ENCODE data around the gene PHF21B. TPM values are rescaled to one million over a fixed set of nuclear protein-coding genes. Genes with fewer than 3 reads are reported as not detected.

Gene PHF21B
- total RNA-seq, 1 donor from 2014 or later, result 4.6 TPM

DNA sequence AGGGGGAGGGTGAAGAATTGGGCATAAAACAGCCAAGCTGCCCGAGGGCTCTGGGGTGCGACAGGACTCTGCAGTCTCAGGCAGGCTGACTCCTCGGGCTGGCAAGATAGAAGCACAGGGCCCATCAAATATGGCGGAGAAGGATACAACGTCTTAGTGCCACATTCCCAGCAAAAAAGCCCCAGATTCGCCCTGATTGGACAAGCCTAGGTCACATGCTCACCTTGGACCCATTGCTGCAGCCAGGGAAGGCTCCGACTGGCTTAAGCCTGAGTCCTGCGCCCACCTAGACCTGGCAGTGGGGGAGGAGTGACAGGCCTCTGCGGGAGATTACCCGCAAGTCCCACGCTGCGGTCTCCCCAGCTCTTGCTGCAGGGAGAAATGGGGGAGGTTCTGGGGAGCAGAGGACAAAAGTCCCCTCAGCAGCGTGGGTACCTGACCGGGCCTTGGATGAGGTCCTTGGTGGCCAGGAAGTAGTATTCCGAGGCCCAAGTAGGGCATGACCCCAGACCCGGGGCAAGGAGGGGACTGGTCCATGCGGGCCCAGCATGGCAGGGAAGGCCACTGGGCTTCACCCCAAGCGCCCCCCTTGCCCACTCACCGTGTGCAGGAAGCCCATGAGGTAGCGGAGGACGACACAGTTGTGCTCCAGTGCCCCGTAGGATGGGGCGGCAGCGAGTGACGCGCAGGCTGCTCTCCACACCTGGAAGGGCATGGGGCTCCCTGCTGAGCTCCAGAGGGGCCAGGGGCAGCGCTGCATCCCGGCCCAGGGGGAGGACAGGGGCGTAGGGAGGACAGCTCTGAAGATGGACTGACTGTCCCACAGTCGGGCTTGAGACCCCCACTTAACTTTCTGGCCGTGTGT, 144.4 kb downstream of the PHF21B start:
- no peak for DNase-seq (ENCODE audit: low spot score)
- Mint-ChIP-seq H3K4me3 (ENCODE audit: unreplicated experiment) (no peak overlapping the region), H3K9me3 (ENCODE audit: unreplicated experiment) (no peaks in the 10 kb centered on the region), H3K27me3 (ENCODE audit: unreplicated experiment) (peaks cover 8% of the 10 kb centered on the region), H3K36me3 (ENCODE audit: low read depth, unreplicated experiment) (no peaks in the 10 kb centered on the region), H3K27ac (ENCODE audit: unreplicated experiment) (no peak overlapping the region), H3K4me1 (ENCODE audit: unreplicated experiment) (no peaks in the 10 kb centered on the region)
- no peak for TF ChIP-seq CTCF (IDR thresholded peaks at IDR 0.05; ENCODE audit: unreplicated experiment)

- no peak overlapping the region for H3K27ac Mint-ChIP-seq (ENCODE audit: unreplicated experiment)
- no peak for DNase-seq (ENCODE audit: low spot score)
- TF ChIP-seq CTCF (IDR thresholded peaks at IDR 0.05; ENCODE audit: unreplicated experiment), result no peak
- no peaks in the 10 kb centered on the region for H3K9me3 Mint-ChIP-seq (ENCODE audit: unreplicated experiment)
- H3K27me3 Mint-ChIP-seq (ENCODE audit: unreplicated experiment), result peaks cover 8% of the 10 kb centered on the region
- H3K4me3 Mint-ChIP-seq (ENCODE audit: unreplicated experiment), result no peak overlapping the region
- no peaks in the 10 kb centered on the region for H3K36me3 Mint-ChIP-seq (ENCODE audit: low read depth, unreplicated experiment)
- H3K4me1 Mint-ChIP-seq (ENCODE audit: unreplicated experiment), result no peaks in the 10 kb centered on the region
These were observed 146.6 kb downstream of the PHF21B start for GRCh38 chr22:44862981-44863860.

DNA sequence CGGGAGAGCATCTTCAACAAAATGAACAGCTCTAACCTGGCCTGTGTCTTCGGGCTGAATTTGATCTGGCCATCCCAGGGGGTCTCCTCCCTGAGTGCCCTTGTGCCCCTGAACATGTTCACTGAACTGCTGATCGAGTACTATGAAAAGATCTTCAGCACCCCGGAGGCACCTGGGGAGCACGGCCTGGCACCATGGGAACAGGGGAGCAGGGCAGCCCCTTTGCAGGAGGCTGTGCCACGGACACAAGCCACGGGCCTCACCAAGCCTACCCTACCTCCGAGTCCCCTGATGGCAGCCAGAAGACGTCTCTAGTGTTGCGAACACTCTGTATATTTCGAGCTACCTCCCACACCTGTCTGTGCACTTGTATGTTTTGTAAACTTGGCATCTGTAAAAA, 147.5 kb downstream of the PHF21B start:
- H3K27me3 Mint-ChIP-seq (ENCODE audit: unreplicated experiment), result peaks cover 7% of the 10 kb centered on the region

DNA sequence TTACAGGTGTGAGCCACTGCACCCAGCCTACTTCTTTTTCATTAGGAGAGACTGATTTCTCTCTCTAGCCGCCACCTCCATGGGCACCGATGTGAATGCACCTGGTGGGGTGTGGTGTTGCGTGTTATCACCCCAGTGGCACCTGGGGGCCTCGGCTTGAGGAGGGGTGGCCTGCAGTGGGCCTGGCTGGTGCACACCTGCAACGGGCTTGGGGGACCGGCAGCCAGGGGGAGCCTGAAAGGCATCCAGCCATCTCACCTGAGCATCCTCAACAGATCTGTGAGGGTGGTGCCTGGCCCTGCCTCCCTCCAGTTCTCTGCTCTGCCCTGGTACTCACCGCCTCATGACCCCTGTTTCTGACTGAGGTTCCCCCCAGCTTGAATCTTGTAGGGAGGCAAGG, 148.6 kb downstream of the PHF21B start:
- Mint-ChIP-seq H3K9me3 (ENCODE audit: unreplicated experiment) (no peaks in the 10 kb centered on the region), H3K4me1 (ENCODE audit: unreplicated experiment) (no peaks in the 10 kb centered on the region)
- no peak for TF ChIP-seq CTCF (IDR thresholded peaks at IDR 0.05; ENCODE audit: unreplicated experiment)

More for the DNA sequence above, 147.5 kb downstream of the PHF21B start:
- DNase-seq (ENCODE audit: low spot score), result no peak
- H3K36me3 Mint-ChIP-seq (ENCODE audit: low read depth, unreplicated experiment), result no peaks in the 10 kb centered on the region
- H3K4me3 Mint-ChIP-seq (ENCODE audit: unreplicated experiment), result no peak overlapping the region
- H3K27ac Mint-ChIP-seq (ENCODE audit: unreplicated experiment), result no peak overlapping the region
- no peak for TF ChIP-seq CTCF (IDR thresholded peaks at IDR 0.05; ENCODE audit: unreplicated experiment)
- no peaks in the 10 kb centered on the region for H3K9me3 Mint-ChIP-seq (ENCODE audit: unreplicated experiment)
- H3K4me1 Mint-ChIP-seq (ENCODE audit: unreplicated experiment), result no peaks in the 10 kb centered on the region

More for the DNA sequence above, 148.6 kb downstream of the PHF21B start:
- DNase-seq (ENCODE audit: low spot score), result no peak
- Mint-ChIP-seq H3K27ac (ENCODE audit: unreplicated experiment) (no peak overlapping the region), H3K27me3 (ENCODE audit: unreplicated experiment) (peaks cover 6% of the 10 kb centered on the region), H3K36me3 (ENCODE audit: low read depth, unreplicated experiment) (no peaks in the 10 kb centered on the region), H3K4me3 (ENCODE audit: unreplicated experiment) (no peak overlapping the region)

All from endothelial cell (in vitro differentiated cells).